Skeletal muscle satellite cell (primary cell): ENCODE data around the gene GATAD2B.

Source experiments
- H3K27me3 ChIP-seq: 2 replicates; pipeline ENCODE4 v1.7.0; 2013; ENCODE audit warnings: low read length; ENCODE audit not compliant: control insufficient read depth, insufficient read depth
- H3K36me3 ChIP-seq: 2 replicates; pipeline ENCODE4 v1.7.0; 2013; ENCODE audit warnings: mild to moderate bottlenecking, control low read depth, low read length; ENCODE audit not compliant: insufficient read depth
- H3K4me1 ChIP-seq: 2 replicates; pipeline ENCODE4 v1.7.0; 2013; ENCODE audit warnings: low read length; ENCODE audit not compliant: control insufficient read depth, insufficient read depth
- H3K4me2 ChIP-seq: 2 replicates; pipeline ENCODE4 v1.7.0; 2013; ENCODE audit warnings: mild to moderate bottlenecking, low read length
- H3K4me3 ChIP-seq: 2 replicates; pipeline ENCODE4 v1.7.0; 2013; ENCODE audit warnings: low read length
- H3K9ac ChIP-seq: 2 replicates; pipeline ENCODE4 v1.7.0; 2013; ENCODE audit warnings: mild to moderate bottlenecking, low read depth, low read length, moderate library complexity
- H3K9me3 ChIP-seq: replicated peaks from 2 replicates; pipeline ENCODE4 v1.7.0; 2013; ENCODE audit warnings: mild to moderate bottlenecking, control low read depth, low read length

Gene GATAD2B

GRCh38 chr1:153960206-153960605, 37.4 kb upstream of the GATAD2B start:
- H3K36me3 ChIP-seq: peaks cover 11% of the 10 kb centered on the region
- no peak overlapping the region for H3K9ac ChIP-seq
- peaks cover 52% of the 10 kb centered on the region for H3K4me1 ChIP-seq
- no peaks in the 10 kb centered on the region for H3K9me3 ChIP-seq
- H3K4me3 ChIP-seq: no peak overlapping the region
- no peaks in the 10 kb centered on the region for H3K27me3 ChIP-seq
- no peak overlapping the region for H3K4me2 ChIP-seq

DNA sequence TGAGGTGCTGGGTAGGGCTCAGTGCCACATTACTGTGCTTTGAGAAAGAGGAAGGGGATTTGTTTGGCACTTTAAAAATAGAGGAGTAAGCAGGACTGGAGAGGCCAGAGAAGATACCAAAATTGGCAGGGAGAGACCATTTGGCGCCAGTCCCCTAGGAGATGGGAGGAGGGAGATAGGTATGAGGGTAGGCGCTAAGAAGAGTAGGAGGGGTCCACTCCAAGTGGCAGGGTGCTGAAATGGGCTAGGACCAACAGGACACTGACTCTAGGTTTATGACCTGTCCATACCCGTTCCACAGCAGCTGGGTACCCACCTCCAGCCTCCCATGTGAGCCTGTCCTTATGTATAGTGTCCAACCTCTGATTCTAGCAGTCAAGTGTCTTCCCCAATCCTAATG, 36.7 kb upstream of the GATAD2B start:
- no peak overlapping the region for H3K4me3 ChIP-seq
- no peak overlapping the region for H3K9ac ChIP-seq
- H3K9me3 ChIP-seq: no peaks in the 10 kb centered on the region
- peaks cover 51% of the 10 kb centered on the region for H3K4me1 ChIP-seq
- H3K4me2 ChIP-seq: no peak overlapping the region
- H3K27me3 ChIP-seq: no peaks in the 10 kb centered on the region
- peaks cover 16% of the 10 kb centered on the region for H3K36me3 ChIP-seq

GRCh38 chr1:153958961-153959260, 36.1 kb upstream of the GATAD2B start:
- Histone ChIP-seq H3K9ac (peak overlapping the region; percentile 24), H3K36me3 (peaks cover 22% of the 10 kb centered on the region), H3K4me3 (peak overlapping the region; percentile 47), H3K27me3 (no peaks in the 10 kb centered on the region), H3K4me1 (peaks cover 46% of the 10 kb centered on the region), H3K4me2 (peak overlapping the region; percentile 75), H3K9me3 (no peaks in the 10 kb centered on the region)

GRCh38 chr1:153958111-153958960, 35.6 kb upstream of the GATAD2B start, which contains the start of gene CRTC2:
TSS of gene CRTC2 (minus strand) at chr1:153958612. CDS start at chr1:153958497, 115 bp downstream.
- no peaks in the 10 kb centered on the region for H3K9me3 ChIP-seq
- H3K27me3 ChIP-seq: no peaks in the 10 kb centered on the region
- H3K4me2 ChIP-seq: peak within 1 kb of the TSS; percentile 89
- peaks cover 43% of the 10 kb centered on the region for H3K4me1 ChIP-seq
- peak within 1 kb of the TSS; percentile 95 for H3K4me3 ChIP-seq
- peaks cover 28% of the 10 kb centered on the region for H3K36me3 ChIP-seq
- H3K9ac ChIP-seq: peak within 1 kb of the TSS; percentile 95

DNA sequence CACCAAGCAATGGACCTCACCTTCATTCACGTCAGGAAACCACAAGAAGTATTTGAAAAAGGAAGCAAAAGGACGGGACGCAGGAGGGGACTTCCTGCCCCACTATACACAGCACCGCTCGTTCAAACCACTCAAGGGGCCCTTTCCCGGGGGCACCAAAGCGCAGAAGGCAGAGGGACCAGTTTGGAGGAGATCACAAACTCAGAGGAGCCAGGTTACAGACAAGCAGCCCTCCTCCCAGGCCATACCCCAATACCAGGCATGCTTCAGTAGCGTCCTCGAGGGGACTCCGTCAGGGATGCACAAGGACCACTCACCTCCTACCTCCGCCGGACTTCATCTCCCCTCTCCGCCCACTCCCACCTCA, 35.0 kb upstream of the GATAD2B start:
- Histone ChIP-seq H3K27me3 (no peaks in the 10 kb centered on the region), H3K4me3 (peak overlapping the region; percentile 95), H3K9me3 (no peaks in the 10 kb centered on the region), H3K9ac (peak overlapping the region; percentile 95), H3K36me3 (peaks cover 31% of the 10 kb centered on the region), H3K4me2 (peak overlapping the region; percentile 89), H3K4me1 (peaks cover 40% of the 10 kb centered on the region)

DNA sequence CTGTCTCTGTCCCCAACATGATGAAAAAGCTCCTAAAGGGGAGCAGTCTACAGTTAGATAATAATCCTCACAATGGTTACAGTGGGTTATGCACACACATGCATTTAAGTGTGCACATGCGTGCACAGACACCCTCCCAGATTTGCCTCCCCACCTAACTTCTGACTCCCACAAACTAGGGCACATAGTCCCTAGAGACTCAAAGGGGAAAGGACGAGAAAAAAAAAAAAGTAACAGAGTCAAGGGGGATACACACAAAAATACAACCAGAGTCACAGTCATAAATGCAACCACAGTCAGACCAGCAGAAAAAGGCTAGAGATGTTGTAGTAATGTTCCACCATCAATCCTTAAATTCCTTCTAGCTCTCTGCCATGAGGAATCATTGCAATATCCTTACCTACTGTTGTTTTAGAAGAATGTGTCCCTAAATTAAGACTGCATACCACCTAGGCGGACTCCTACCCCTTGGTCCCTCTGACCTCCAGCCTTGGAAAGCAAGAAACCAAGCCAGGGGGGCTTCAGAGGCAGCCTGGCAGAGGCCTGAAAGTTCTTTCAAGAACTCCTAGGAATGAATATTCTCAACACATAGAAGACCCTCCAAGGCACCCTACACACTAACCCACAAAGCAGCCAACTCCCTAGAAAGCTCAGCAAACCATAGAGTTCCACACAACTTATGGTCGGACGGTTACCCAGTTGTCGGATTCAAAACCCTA, 34.4 kb upstream of the GATAD2B start:
- peak overlapping the region; percentile 95 for H3K4me3 ChIP-seq
- H3K9ac ChIP-seq: peak overlapping the region; percentile 95
- H3K4me1 ChIP-seq: peaks cover 34% of the 10 kb centered on the region
- H3K9me3 ChIP-seq: no peaks in the 10 kb centered on the region
- H3K36me3 ChIP-seq: peaks cover 33% of the 10 kb centered on the region
- peak overlapping the region; percentile 89 for H3K4me2 ChIP-seq
- no peaks in the 10 kb centered on the region for H3K27me3 ChIP-seq

DNA sequence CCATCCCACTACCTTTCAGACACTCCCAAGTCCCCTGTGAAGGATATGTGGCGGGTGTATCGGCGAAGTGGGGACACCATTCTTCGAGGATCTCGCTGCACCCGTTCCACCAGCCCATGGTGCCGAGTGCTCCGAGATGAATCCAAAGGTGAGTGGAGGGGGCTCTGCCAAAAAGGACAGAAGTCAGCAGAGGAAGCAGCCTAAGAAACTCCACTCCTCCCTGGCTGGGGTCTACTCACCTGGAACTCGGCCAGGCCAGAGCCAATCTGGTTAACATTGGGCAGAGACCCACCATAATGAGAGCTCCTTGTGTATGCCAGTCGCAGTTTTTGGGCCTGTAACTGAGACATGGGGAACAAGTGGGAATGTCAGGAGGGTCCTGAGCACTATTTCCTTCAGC, 32.1 kb upstream of the GATAD2B start:
- Histone ChIP-seq H3K36me3 (peaks cover 46% of the 10 kb centered on the region), H3K4me3 (no peak overlapping the region), H3K9me3 (no peaks in the 10 kb centered on the region), H3K9ac (no peak overlapping the region), H3K27me3 (no peaks in the 10 kb centered on the region), H3K4me1 (peaks cover 25% of the 10 kb centered on the region), H3K4me2 (no peak overlapping the region)

DNA sequence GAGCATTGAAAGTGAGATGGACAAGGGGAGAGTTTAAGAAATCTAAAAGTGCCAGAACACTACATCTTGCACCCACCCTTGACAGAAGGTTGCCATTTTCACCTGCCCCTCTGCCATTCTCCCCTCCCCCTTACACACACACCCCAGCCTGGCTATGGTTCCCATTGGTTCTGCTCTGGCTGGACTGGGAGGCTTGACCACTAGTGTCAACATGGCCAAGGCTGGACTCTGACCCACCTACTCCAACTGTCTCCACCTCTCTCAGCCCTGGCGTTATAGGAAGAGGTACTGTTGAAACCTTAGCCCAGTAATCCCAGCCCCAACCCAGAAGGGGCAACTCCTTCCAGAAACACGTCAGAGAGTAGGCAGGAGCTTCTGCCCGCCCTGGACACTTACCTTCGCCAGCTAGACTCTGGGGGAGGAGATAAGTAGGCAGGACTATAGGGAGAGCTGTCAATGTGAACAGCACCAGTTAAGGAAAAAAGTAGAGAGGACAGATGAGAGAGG, 31.1 kb upstream of the GATAD2B start:
- H3K4me2 ChIP-seq: no peak overlapping the region
- peaks cover 23% of the 10 kb centered on the region for H3K4me1 ChIP-seq
- H3K9me3 ChIP-seq: no peaks in the 10 kb centered on the region
- no peaks in the 10 kb centered on the region for H3K27me3 ChIP-seq
- H3K36me3 ChIP-seq: peaks cover 48% of the 10 kb centered on the region
- H3K9ac ChIP-seq: no peak overlapping the region
- no peak overlapping the region for H3K4me3 ChIP-seq

- Histone ChIP-seq H3K9ac (no peak overlapping the region), H3K9me3 (no peaks in the 10 kb centered on the region), H3K36me3 (peaks cover 60% of the 10 kb centered on the region)
Observed at GRCh38 chr1:153951801-153952200, 29.0 kb upstream of the GATAD2B start.

GRCh38 chr1:153951183-153951582, 28.4 kb upstream of the GATAD2B start:
- H3K9ac ChIP-seq: no peak overlapping the region
- H3K9me3 ChIP-seq: no peaks in the 10 kb centered on the region
- H3K4me1 ChIP-seq: peaks cover 11% of the 10 kb centered on the region
- peaks cover 60% of the 10 kb centered on the region for H3K36me3 ChIP-seq
- no peak overlapping the region for H3K4me3 ChIP-seq
- no peaks in the 10 kb centered on the region for H3K27me3 ChIP-seq
- H3K4me2 ChIP-seq: no peak overlapping the region

More at GRCh38 chr1:153951801-153952200, 29.0 kb upstream of the GATAD2B start:
- no peak overlapping the region for H3K4me2 ChIP-seq
- no peak overlapping the region for H3K4me3 ChIP-seq
- H3K4me1 ChIP-seq: peaks cover 15% of the 10 kb centered on the region
- H3K27me3 ChIP-seq: no peaks in the 10 kb centered on the region

GRCh38 chr1:153946622-153947241, 24.0 kb upstream of the GATAD2B start, which contains the start of gene DENND4B:
TSS of gene DENND4B (minus strand) at chr1:153946718. CDS start at chr1:153944374, 2,344 bp downstream.
- Histone ChIP-seq H3K27me3 (no peaks in the 10 kb centered on the region), H3K4me1 (peaks cover 12% of the 10 kb centered on the region), H3K36me3 (peaks cover 42% of the 10 kb centered on the region)

More at GRCh38 chr1:153946622-153947241, 24.0 kb upstream of the GATAD2B start, which contains the start of gene DENND4B:
- Histone ChIP-seq H3K9ac (peak within 1 kb of the TSS; percentile 84), H3K9me3 (no peaks in the 10 kb centered on the region), H3K4me2 (peak within 1 kb of the TSS; percentile 86), H3K4me3 (peak within 1 kb of the TSS; percentile 89)
